ENCODE results near the gene HCST. TPM values are rescaled to one million over a fixed set of nuclear protein-coding genes. Genes with fewer than 3 reads are reported as not detected.

Gene HCST
- total and polyA plus RNA-seq, 2 of the 13 experiments (the other 11 are each of a cell fraction or from before 2014, with no cell fraction given), result 0.24 to 1.2 TPM

DNA sequence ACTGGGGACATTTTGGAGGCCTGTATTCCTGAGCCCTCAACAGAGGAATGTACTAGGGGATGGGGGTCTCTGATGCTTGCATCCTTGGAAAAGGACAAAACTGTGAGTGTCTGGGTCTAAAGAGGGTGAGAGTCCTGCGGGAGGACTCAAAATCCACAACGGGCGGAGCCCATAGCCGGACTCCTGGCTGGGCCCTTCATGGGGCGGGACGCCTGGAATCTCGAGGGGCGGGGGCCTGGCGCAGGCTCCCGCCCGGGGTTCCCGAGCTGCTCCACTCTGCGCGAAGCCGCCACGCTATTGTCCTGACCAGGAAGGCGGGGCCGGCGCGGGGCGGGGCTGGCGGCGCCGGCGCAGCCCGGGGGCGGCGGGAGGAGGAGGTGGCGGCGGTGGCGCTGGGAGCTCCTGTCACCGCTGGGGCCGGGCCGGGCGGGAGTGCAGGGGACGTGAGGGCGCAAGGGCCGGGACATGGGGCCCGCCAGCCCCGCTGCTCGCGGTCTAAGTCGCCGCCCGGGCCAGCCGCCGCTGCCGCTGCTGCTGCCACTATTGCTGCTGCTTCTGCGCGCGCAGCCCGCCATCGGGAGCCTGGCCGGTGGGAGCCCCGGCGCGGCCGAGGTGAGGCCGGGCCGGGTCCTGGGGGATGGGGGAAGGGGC is 34.0 kb upstream of the HCST start, which contains the start of gene APLP1 (continued):
- TF ChIP-seq ZEB1 (IDR thresholded peaks at IDR 0.05; ENCODE audit: insufficient replicate concordance, low read depth) (no peak), MXI1 (IDR thresholded peaks at IDR 0.05; ENCODE audit: borderline replicate concordance, low read depth, low read length) (no peak), ZNF160 (CRISPR knock-in tag; IDR thresholded peaks at IDR 0.05) (no peak), EZH2 (conservative IDR thresholded peaks at IDR 0.05; ENCODE audit: low read depth, low read length) (no peak), MED1 (CRISPR knock-in tag; IDR thresholded peaks at IDR 0.05) (no peak), REL (CRISPR knock-in tag; conservative IDR thresholded peaks at IDR 0.05) (no peak), CBX2 (IDR thresholded peaks at IDR 0.05; ENCODE audit: low read depth, low read length) (no peak), CBX2 (CRISPR knock-in tag; IDR thresholded peaks at IDR 0.05; ENCODE audit: low read depth) (no peak), ZNF34 (CRISPR knock-in tag; IDR thresholded peaks at IDR 0.05; ENCODE audit: borderline replicate concordance) (no peak), SMARCC2 (IDR thresholded peaks at IDR 0.05) (no peak), ZNF512 (CRISPR knock-in tag; IDR thresholded peaks at IDR 0.05) (no peak), ZNF563 (CRISPR knock-in tag; IDR thresholded peaks at IDR 0.05) (0 out of 2 replicates have a peak, but pooled peaks have one; percentile 9), ZNF761 (CRISPR knock-in tag; conservative IDR thresholded peaks at IDR 0.05) (no peak), TBL1XR1 (IDR thresholded peaks at IDR 0.05; ENCODE audit: borderline replicate concordance, low read length, partially characterized antibody) (no peak), SIN3A (IDR thresholded peaks at IDR 0.05; ENCODE audit: borderline replicate concordance, low read depth, low read length) (no peak)
- TF ChIP-seq, protein P1, sequence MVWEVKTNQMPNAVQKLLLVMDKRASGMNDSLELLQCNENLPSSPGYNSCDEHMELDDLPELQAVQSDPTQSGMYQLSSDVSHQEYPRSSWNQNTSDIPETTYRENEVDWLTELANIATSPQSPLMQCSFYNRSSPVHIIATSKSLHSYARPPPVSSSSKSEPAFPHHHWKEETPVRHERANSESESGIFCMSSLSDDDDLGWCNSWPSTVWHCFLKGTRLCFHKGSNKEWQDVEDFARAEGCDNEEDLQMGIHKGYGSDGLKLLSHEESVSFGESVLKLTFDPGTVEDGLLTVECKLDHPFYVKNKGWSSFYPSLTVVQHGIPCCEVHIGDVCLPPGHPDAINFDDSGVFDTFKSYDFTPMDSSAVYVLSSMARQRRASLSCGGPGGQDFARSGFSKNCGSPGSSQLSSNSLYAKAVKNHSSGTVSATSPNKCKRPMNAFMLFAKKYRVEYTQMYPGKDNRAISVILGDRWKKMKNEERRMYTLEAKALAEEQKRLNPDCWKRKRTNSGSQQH (CRISPR knock-in tag; IDR thresholded peaks at IDR 0.05; ENCODE audit: low read depth), result no peak
- TF ChIP-seq, protein P2, sequence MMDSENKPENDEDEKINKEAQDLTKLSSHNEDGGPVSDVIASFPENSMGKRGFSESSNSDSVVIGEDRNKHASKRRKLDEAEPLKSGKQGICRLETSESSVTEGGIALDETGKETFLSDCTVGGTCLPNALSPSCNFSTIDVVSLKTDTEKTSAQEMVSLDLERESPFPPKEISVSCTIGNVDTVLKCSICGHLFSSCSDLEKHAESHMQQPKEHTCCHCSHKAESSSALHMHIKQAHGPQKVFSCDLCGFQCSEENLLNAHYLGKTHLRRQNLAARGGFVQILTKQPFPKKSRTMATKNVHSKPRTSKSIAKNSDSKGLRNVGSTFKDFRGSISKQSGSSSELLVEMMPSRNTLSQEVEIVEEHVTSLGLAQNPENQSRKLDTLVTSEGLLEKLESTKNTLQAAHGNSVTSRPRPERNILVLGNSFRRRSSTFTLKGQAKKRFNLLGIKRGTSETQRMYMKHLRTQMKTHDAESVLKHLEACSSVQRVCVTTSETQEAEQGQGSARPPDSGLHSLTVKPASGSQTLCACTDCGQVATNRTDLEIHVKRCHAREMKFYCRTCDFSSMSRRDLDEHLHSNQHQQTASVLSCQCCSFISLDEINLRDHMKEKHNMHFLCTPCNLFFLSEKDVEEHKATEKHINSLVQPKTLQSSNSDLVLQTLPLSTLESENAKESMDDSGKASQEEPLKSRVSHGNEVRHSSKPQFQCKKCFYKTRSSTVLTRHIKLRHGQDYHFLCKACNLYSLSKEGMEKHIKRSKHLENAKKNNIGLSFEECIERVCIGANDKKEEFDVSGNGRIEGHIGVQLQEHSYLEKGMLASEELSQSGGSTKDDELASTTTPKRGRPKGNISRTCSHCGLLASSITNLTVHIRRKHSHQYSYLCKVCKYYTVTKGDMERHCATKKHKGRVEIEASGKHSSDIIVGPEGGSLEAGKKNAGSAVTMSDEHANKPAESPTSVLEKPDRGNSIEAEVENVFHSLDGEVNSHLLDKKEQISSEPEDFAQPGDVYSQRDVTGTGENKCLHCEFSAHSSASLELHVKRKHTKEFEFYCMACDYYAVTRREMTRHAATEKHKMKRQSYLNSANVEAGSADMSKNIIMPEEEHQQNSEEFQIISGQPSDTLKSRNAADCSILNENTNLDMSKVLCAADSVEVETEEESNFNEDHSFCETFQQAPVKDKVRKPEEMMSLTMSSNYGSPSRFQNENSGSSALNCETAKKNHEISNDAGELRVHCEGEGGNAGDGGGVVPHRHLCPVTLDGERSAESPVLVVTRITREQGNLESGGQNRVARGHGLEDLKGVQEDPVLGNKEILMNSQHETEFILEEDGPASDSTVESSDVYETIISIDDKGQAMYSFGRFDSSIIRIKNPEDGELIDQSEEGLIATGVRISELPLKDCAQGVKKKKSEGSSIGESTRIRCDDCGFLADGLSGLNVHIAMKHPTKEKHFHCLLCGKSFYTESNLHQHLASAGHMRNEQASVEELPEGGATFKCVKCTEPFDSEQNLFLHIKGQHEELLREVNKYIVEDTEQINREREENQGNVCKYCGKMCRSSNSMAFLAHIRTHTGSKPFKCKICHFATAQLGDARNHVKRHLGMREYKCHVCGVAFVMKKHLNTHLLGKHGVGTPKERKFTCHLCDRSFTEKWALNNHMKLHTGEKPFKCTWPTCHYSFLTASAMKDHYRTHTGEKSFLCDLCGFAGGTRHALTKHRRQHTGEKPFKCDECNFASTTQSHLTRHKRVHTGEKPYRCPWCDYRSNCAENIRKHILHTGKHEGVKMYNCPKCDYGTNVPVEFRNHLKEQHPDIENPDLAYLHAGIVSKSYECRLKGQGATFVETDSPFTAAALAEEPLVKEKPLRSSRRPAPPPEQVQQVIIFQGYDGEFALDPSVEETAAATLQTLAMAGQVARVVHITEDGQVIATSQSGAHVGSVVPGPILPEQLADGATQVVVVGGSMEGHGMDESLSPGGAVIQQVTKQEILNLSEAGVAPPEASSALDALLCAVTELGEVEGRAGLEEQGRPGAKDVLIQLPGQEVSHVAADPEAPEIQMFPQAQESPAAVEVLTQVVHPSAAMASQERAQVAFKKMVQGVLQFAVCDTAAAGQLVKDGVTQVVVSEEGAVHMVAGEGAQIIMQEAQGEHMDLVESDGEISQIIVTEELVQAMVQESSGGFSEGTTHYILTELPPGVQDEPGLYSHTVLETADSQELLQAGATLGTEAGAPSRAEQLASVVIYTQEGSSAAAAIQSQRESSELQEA (CRISPR knock-in tag; IDR thresholded peaks at IDR 0.05; ENCODE audit: not compliant biosample characterization), result no peak
- TF ChIP-seq, protein P3, sequence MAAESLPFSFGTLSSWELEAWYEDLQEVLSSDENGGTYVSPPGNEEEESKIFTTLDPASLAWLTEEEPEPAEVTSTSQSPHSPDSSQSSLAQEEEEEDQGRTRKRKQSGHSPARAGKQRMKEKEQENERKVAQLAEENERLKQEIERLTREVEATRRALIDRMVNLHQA (CRISPR knock-in tag; IDR thresholded peaks at IDR 0.05), result no peak
